ENCODE measurements around the gene TEDC1.

- TF ChIP-seq CTCF (IDR thresholded peaks at IDR 0.05) (no peak), POLR2A (IDR thresholded peaks at IDR 0.05) (no peak)
Observed at GRCh38 chr14:105458010-105458409, 33.0 kb upstream of the TEDC1 start.
